Neural cell (in vitro differentiated cells): Measurements from ENCODE around the gene C1orf210.

Experiments used
- EP300 ChIP-seq: fragments of 450-650 bp; conservative IDR thresholded peaks from 2 replicates; pipeline ENCODE4 v1.6.1; 2014; ENCODE audit warnings: antibody characterized with exemption, mild to moderate bottlenecking, moderate library complexity; ENCODE audit not compliant: poor library complexity, severe bottlenecking
- EZH2 ChIP-seq: fragments of 200-600, 300-800 bp; shearing (Covaris generic), sonication (generic); IDR thresholded peaks from 2 replicates; pipeline ENCODE4 v1.6.1; 2014; ENCODE audit warnings: antibody characterized with exemption, low read length, borderline replicate concordance, mild to moderate bottlenecking; ENCODE audit not compliant: insufficient read depth, poor library complexity, severe bottlenecking
- MXI1 ChIP-seq: fragments of 450-650 bp; conservative IDR thresholded peaks from 2 replicates; pipeline ENCODE4 v1.6.1; 2014; ENCODE audit warnings: antibody characterized with exemption, mild to moderate bottlenecking; ENCODE audit not compliant: poor library complexity, severe bottlenecking
- POLR2AphosphoS5 ChIP-seq: IDR thresholded peaks from 2 replicates; pipeline ENCODE4 v1.6.1; 2012
- RAD21 ChIP-seq: fragments of 450-650 bp; conservative IDR thresholded peaks from 2 replicates; pipeline ENCODE4 v1.6.1; 2014; ENCODE audit warnings: antibody characterized with exemption, mild to moderate bottlenecking, moderate library complexity
- REST ChIP-seq: IDR thresholded peaks from 2 replicates; pipeline ENCODE4 v1.6.1; 2012; ENCODE audit warnings: borderline replicate concordance
- SMC3 ChIP-seq: fragments of 450-650 bp; conservative IDR thresholded peaks from 2 replicates; pipeline ENCODE4 v1.6.1; 2014; ENCODE audit warnings: antibody characterized with exemption, mild to moderate bottlenecking, moderate library complexity; ENCODE audit not compliant: poor library complexity
- TAF1 ChIP-seq: IDR thresholded peaks from 2 replicates; pipeline ENCODE4 v1.6.1; 2012; ENCODE audit warnings: low read depth
- TF ChIP-seq, protein P1 (sequence below): fragments of 450-650 bp; IDR thresholded peaks from 2 replicates; pipeline ENCODE4 v1.5.1; 2014; ENCODE audit warnings: antibody characterized with exemption, mild to moderate bottlenecking, moderate library complexity; ENCODE audit not compliant: poor library complexity, severe bottlenecking

- TF ChIP-seq EP300, result no peak
- TF ChIP-seq, protein P1, sequence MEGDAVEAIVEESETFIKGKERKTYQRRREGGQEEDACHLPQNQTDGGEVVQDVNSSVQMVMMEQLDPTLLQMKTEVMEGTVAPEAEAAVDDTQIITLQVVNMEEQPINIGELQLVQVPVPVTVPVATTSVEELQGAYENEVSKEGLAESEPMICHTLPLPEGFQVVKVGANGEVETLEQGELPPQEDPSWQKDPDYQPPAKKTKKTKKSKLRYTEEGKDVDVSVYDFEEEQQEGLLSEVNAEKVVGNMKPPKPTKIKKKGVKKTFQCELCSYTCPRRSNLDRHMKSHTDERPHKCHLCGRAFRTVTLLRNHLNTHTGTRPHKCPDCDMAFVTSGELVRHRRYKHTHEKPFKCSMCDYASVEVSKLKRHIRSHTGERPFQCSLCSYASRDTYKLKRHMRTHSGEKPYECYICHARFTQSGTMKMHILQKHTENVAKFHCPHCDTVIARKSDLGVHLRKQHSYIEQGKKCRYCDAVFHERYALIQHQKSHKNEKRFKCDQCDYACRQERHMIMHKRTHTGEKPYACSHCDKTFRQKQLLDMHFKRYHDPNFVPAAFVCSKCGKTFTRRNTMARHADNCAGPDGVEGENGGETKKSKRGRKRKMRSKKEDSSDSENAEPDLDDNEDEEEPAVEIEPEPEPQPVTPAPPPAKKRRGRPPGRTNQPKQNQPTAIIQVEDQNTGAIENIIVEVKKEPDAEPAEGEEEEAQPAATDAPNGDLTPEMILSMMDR, result no peak
- no peak for TF ChIP-seq POLR2AphosphoS5
- TF ChIP-seq REST, result no peak
- TF ChIP-seq EZH2, result no peak
- no peak for TF ChIP-seq MXI1
- no peak for TF ChIP-seq SMC3
- no peak for TF ChIP-seq TAF1
- no peak for TF ChIP-seq RAD21
Measured at GRCh38 chr1:43255438-43256210, 29.8 kb downstream of the C1orf210 start.
